Measurements from ENCODE around the gene OBP2A. TPM values are rescaled to one million over a fixed set of nuclear protein-coding genes. Genes with fewer than 3 reads are reported as not detected.

The OBP2A gene
- total RNA-seq, 4 donors from 2014 or later: not detected

GRCh38 chr9:135563858-135564257 is 17.9 kb downstream of the OBP2A start:
- 35 to 73% methylated on average over 9 to 12 of the region's 12 CpGs for WGBS, 2 donors (ENCODE audit: low coverage in 1 of 2)
- intact Hi-C loops (cut with DNase I; ENCODE audit: low total_unique reads) (no loop called here), in situ Hi-C loops (cut with MboI; ENCODE audit: low pct_ligation_motif_present in 1 of 4, low pct_unique_long_range_greater_than_20kb in 1 of 4, low sequenced_read_pairs in 3 of 4) (no loop called here)
- H3K4me1 ChIP-seq: no peaks in the 10 kb centered on the region
- DNase-seq: no peak
- TF ChIP-seq CTCF (IDR thresholded peaks at IDR 0.05) (no peak), EP300 (IDR thresholded peaks at IDR 0.05; ENCODE audit: low read depth) (no peak), POLR2A (IDR thresholded peaks at IDR 0.05) (no peak), POLR2AphosphoS5 (IDR thresholded peaks at IDR 0.05) (no peak)
- H3K27me3 ChIP-seq: peaks cover 15% of the 10 kb centered on the region
- no peak overlapping the region for H3K4me3 ChIP-seq
- no peaks in the 10 kb centered on the region for H3K36me3 ChIP-seq
- no peak overlapping the region for H3K27ac ChIP-seq
- no peaks in the 10 kb centered on the region for H3K9me3 ChIP-seq

- no peaks in the 10 kb centered on the region for H3K9me3 ChIP-seq
- WGBS, 2 donors (ENCODE audit: low coverage in 1 of 2): 59% methylated on average over 9 of the region's 9 CpGs; no CpG with 5 or more reads in 1 of the 2 donors
- H3K36me3 ChIP-seq: no peaks in the 10 kb centered on the region
- in situ Hi-C loops (cut with MboI; ENCODE audit: low pct_ligation_motif_present in 1 of 4, low pct_unique_long_range_greater_than_20kb in 1 of 4, low sequenced_read_pairs in 3 of 4): no loop called here
- no peak overlapping the region for H3K27ac ChIP-seq
- intact Hi-C loops (cut with DNase I; ENCODE audit: low total_unique reads): no loop called here
- H3K4me1 ChIP-seq: no peaks in the 10 kb centered on the region
- DNase-seq: no peak
- peaks cover 15% of the 10 kb centered on the region for H3K27me3 ChIP-seq
- no peak overlapping the region for H3K4me3 ChIP-seq
- TF ChIP-seq POLR2AphosphoS5 (IDR thresholded peaks at IDR 0.05): no peak
- TF ChIP-seq EP300 (IDR thresholded peaks at IDR 0.05; ENCODE audit: low read depth): no peak
- TF ChIP-seq CTCF (IDR thresholded peaks at IDR 0.05): no peak
- no peak for TF ChIP-seq POLR2A (IDR thresholded peaks at IDR 0.05)
Measured at GRCh38 chr9:135565141-135565628, 19.3 kb downstream of the OBP2A start.

- Histone ChIP-seq H3K36me3 (no peaks in the 10 kb centered on the region), H3K4me1 (no peaks in the 10 kb centered on the region), H3K4me3 (no peak overlapping the region), H3K27ac (no peak overlapping the region), H3K9me3 (no peaks in the 10 kb centered on the region), H3K27me3 (peaks cover 15% of the 10 kb centered on the region)
- DNase-seq: no peak
- intact Hi-C loops (cut with DNase I; ENCODE audit: low total_unique reads): no loop called here
- 45% methylated on average over 8 of the region's 8 CpGs; no CpG with 5 or more reads in 1 of the 2 donors for WGBS, 2 donors (ENCODE audit: low coverage in 1 of 2)
- TF ChIP-seq EP300 (IDR thresholded peaks at IDR 0.05; ENCODE audit: low read depth) (no peak), CTCF (IDR thresholded peaks at IDR 0.05) (no peak), POLR2AphosphoS5 (IDR thresholded peaks at IDR 0.05) (no peak), POLR2A (IDR thresholded peaks at IDR 0.05) (no peak)
- in situ Hi-C loops (cut with MboI; ENCODE audit: low pct_ligation_motif_present in 1 of 4, low pct_unique_long_range_greater_than_20kb in 1 of 4, low sequenced_read_pairs in 3 of 4): no loop called here
Measured at GRCh38 chr9:135565636-135566035, 19.7 kb downstream of the OBP2A start.

GRCh38 chr9:135566552-135566951 is 20.6 kb downstream of the OBP2A start:
- 70% methylated on average over 10 of the region's 10 CpGs; no CpG with 5 or more reads in 1 of the 2 donors for WGBS, 2 donors (ENCODE audit: low coverage in 1 of 2)
- DNase-seq: no peak
- in situ Hi-C loops (cut with MboI; ENCODE audit: low pct_ligation_motif_present in 1 of 4, low pct_unique_long_range_greater_than_20kb in 1 of 4, low sequenced_read_pairs in 3 of 4): no loop called here
- Histone ChIP-seq H3K27me3 (peaks cover 13% of the 10 kb centered on the region), H3K9me3 (no peaks in the 10 kb centered on the region), H3K27ac (no peak overlapping the region), H3K4me3 (no peak overlapping the region), H3K36me3 (no peaks in the 10 kb centered on the region), H3K4me1 (no peaks in the 10 kb centered on the region)
- intact Hi-C loops (cut with DNase I; ENCODE audit: low total_unique reads): no loop called here
- no peak for TF ChIP-seq EP300 (IDR thresholded peaks at IDR 0.05; ENCODE audit: low read depth)
- TF ChIP-seq CTCF (IDR thresholded peaks at IDR 0.05): no peak
- TF ChIP-seq POLR2AphosphoS5 (IDR thresholded peaks at IDR 0.05): no peak
- no peak for TF ChIP-seq POLR2A (IDR thresholded peaks at IDR 0.05)

Measured in transverse colon (tissue), 4 donors.